ENCODE data around the gene PLXNB2.

The PLXNB2 gene

DNA sequence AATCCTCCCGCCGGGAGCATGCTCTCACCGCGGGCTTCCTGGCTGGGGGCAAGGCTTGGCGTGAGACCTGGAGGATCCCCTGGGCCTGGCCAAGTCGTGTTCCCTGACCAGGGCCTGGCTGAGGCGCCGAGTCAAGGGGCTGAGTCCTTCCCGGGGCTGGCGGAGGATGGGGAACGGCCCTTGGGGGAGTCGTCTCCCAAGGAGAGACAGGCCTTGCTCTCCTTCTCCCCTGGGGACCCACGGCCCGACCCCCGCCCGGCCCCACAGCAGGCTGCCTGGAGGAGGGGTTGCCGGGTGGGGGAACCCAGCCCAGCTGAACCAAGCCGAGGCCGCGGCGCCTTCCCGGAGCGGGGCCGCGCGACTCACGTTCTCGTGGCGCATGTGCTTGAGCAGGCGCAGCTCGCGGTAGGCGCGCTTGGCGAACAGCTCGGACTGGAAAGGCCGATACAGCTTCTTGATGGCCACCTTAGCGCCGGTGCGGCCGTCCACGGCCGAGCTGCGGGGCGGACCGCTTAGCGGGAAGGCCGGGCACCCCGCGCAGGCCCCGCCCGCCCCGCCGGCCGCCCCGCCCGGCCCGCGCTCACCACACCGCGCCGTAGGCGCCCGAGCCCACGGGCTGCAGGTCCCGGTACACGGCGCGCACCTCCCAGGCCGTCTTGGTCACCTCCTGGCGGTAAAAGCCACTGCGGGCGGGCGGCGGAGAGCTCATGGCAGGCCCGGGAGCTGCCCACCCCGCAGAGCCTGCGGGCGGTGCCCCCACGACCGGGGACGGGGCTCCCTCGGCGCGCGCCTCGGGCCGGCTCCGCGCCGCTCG lies 46.4 kb downstream of the PLXNB2 start:
- FAIRE-seq (no peak), DNase-seq (ENCODE audit: insufficient read length, low spot score) (no peak)
- TF ChIP-seq CTCF (IDR thresholded peaks at IDR 0.05; ENCODE audit: insufficient read depth, missing control alignments), result no peak

DNA sequence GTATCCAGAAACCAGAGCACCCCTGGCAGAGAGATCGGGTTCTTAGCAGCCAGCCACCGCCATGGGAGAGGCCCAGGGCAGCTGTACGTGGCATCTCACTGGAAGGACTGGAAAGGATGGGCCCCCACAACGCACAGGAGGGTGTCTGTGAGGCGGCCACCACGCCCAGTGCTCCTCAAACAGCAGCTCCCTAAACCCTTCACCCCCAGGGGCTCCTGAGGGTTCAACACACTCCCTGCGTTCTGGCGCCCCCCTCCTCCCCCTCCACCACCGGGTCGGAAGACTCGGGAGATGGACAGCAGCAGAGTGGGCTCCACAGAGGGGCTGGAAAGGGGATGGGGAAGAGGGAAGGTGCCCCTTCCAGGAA lies 47.0 kb downstream of the PLXNB2 start:
- no peak for FAIRE-seq
- no peak for DNase-seq (ENCODE audit: insufficient read length, low spot score)
- TF ChIP-seq CTCF (IDR thresholded peaks at IDR 0.05; ENCODE audit: insufficient read depth, missing control alignments), result no peak

GRCh38 chr22:50259302-50259701 lies 48.1 kb downstream of the PLXNB2 start:
- DNase-seq (ENCODE audit: insufficient read length, low spot score), result no peak
- TF ChIP-seq CTCF (IDR thresholded peaks at IDR 0.05; ENCODE audit: insufficient read depth, missing control alignments), result no peak
- no peak for FAIRE-seq

DNA sequence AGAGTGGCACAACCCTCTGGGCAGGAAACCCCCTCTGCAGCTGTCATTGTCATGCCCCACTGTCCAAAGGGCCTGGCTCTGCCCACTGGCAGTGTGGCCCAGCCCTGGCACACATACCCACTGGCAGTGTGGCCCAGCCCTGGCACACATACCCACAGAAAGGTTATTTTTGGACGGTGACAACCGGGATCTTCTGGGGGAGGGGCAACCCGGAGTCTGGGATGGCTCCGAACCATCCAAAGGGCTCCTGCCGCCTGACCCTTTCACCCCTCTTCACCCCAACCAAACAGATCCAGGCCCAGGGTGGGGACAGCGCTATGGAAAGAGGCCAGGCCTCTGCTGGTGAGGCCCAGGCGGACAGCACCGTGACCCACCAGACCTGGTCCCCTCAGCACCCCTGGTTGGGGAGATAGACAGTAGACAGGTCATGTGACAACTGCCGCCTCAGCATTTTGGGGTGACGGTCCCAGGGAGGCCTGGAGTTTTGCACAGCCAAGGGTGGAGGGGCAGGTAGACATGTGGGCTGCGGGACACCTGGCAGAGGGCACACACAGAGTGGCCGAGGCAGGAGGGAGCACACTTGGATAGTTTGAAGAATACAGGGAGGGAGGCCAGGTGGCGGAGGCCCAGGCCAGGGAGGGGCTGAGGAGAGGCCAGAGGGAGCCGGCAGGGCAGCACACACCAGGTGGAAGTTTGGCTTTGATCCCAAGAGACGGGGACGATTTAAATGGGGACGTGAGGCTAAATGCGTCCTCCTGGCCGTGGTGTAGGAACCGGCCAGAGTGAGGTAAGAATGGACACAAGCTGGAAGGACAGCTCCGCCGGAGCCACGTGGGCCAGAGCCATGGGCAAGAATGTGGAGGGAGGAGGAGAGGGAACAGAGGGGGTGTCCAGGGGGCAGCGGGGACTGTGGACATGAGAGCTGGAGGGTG lies 48.8 kb downstream of the PLXNB2 start:
- FAIRE-seq (no peak), DNase-seq (ENCODE audit: insufficient read length, low spot score) (no peak)
- TF ChIP-seq CTCF (IDR thresholded peaks at IDR 0.05; ENCODE audit: insufficient read depth, missing control alignments), result no peak

DNA sequence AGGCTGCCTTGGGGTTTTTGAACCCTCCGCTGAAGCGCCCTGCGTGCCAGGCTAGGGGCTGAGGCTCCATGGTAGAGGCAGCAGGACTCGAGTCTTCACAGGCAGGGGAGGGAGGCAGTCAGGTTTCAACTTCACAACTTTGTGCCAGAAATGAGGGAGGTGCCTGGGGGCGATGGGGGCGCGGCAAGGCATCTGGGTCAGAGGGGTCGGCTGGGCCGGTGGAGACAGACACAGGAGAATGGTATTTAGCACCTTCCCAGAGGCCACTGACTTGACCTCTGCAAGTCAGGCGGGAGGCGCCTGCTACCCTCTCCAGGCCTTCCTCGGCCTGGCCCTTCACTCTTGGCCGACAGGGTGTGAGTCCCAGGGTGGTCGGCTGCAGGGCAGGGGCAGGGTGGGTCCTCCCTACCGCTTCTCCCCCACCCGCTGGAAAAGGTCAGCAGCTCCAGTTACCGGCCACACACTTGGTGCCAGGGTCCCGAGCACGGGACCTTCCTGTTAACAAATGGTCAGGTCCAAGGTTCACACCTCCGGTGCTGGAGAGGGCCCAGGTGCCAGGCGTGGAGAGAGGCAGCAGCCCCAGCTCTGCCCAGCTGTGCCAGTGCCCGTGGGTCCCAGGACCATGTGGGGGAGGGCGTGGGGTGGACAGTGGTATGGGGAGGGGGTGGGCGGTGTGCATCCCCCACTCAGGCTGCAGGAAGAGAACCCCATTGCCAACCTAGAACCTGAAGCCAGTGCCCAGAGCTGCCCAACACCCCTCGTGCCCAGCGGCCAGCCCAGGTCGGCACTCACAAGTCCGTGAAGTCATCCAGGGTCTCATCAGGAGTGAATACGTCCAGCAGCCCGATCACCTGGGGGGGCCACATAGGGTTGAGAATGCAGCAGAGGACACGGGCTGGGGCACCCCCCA lies 49.7 kb downstream of the PLXNB2 start:
- no peak for TF ChIP-seq CTCF (IDR thresholded peaks at IDR 0.05; ENCODE audit: insufficient read depth, missing control alignments)
- no peak for FAIRE-seq

GRCh38 chr22:50257041-50257440 lies 50.4 kb downstream of the PLXNB2 start:
- FAIRE-seq, result no peak
- no peak for TF ChIP-seq CTCF (IDR thresholded peaks at IDR 0.05; ENCODE audit: insufficient read depth, missing control alignments)
- DNase-seq (ENCODE audit: insufficient read length, low spot score), result no peak

More for the DNA sequence above, 49.7 kb downstream of the PLXNB2 start:
- DNase-seq (ENCODE audit: insufficient read length, low spot score), result no peak

Data from D721Med (cell line).